HG02678 (cell line): Measurements from ENCODE around the gene LCAT.
"Not testable (repeated sequence)": the region's sequence is repeated elsewhere in the genome, so short reads cannot be mapped to it uniquely, and the experiment has no call there.

ENCODE experiments used
- ATAC-seq: cut with Tn5 transposase; IDR thresholded peaks from one replicate; pipeline ENCODE4 v1.9.1; 2021; ENCODE audit warnings: mild to moderate bottlenecking, moderate library complexity; ENCODE audit not compliant: unreplicated experiment

Gene LCAT

GRCh38 chr16:67933805-67934204, 10.1 kb downstream of the LCAT start:
- no peak for ATAC-seq

GRCh38 chr16:67932462-67932840, 11.5 kb downstream of the LCAT start:
- ATAC-seq, result no peak

- ATAC-seq, result no peak
Observed at GRCh38 chr16:67931712-67932461, 12.0 kb downstream of the LCAT start, which contains the start of gene CTRL. CTRL (minus strand) TSS chr16:67931862; CDS start chr16:67931852, 10 bp downstream.

- no peak for ATAC-seq
Observed at GRCh38 chr16:67930678-67931211, 13.2 kb downstream of the LCAT start.

GRCh38 chr16:67930191-67930590, 13.7 kb downstream of the LCAT start:
- no peak for ATAC-seq

- ATAC-seq, result peak; percentile 52
Observed at GRCh38 chr16:67928561-67929364, 15.2 kb downstream of the LCAT start.

GRCh38 chr16:67928147-67928546, 15.8 kb downstream of the LCAT start:
- ATAC-seq, result no peak

- no peak for ATAC-seq
Observed at GRCh38 chr16:67927131-67927941, 16.6 kb downstream of the LCAT start.

GRCh38 chr16:67926181-67926750, 17.7 kb downstream of the LCAT start:
- ATAC-seq, result no peak

- ATAC-seq, result no peak
Observed at GRCh38 chr16:67924140-67924906, 19.6 kb downstream of the LCAT start.

- ATAC-seq, result no peak
Observed at GRCh38 chr16:67923414-67924116, 20.4 kb downstream of the LCAT start.

GRCh38 chr16:67922740-67923139, 21.2 kb downstream of the LCAT start:
- ATAC-seq, result no peak

- ATAC-seq, result no peak
Observed at GRCh38 chr16:67922221-67922620, 21.7 kb downstream of the LCAT start.

- no peak for ATAC-seq
Observed at GRCh38 chr16:67919622-67920221, 24.2 kb downstream of the LCAT start.

- no peak for ATAC-seq
Observed at GRCh38 chr16:67917852-67918236, 26.1 kb downstream of the LCAT start.

- ATAC-seq, result no peak
Observed at GRCh38 chr16:67917140-67917851, 26.6 kb downstream of the LCAT start.

GRCh38 chr16:67915831-67916723, 27.8 kb downstream of the LCAT start:
- ATAC-seq, result no peak

GRCh38 chr16:67915496-67915769, 28.5 kb downstream of the LCAT start:
- not testable (repeated sequence) for ATAC-seq
